ENCODE results near the gene GSE1. TPM values are rescaled to one million over a fixed set of nuclear protein-coding genes. Genes with fewer than 3 reads are reported as not detected.

Gene GSE1
- total and polyA plus RNA-seq, 9 of the 15 experiments (the other 6 are each of a cell fraction or from before 2014, with no cell fraction given): 12.2 to 244 (median 57.9) TPM

DNA sequence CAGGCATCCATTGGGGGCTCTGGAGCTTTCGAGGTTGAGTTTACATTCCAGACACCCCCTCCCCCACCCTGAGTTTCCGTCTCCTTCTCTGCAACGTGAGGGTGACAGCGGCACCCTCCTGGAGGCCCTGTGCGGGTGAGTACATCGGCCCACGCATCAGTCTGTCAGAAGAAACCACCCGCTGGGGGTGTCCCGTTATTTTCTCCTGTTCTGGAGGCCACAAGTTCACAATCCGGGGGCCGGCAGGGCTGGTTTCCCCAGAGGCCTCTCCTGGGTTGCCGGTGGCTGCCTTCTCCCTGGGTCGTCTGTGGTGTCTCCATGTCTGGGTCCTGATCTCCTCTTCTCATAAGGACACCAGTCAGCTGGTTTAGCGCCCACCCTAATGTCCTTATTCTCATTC is 35.7 kb downstream of the GSE1 start:
- 70% methylated on average over 14 of the region's 14 CpGs for WGBS (ENCODE audit: insufficient coverage, low coverage, missing lambda C conversion rate)
- in situ Hi-C loops (cut with MboI) (no loop called here), intact Hi-C loops (cut with micrococcal nuclease) (no loop called here)
- BruUV-seq (replicated peaks): no TSS peak
- TF ChIP-seq CCAR2 (IDR thresholded peaks at IDR 0.05; ENCODE audit: low read depth, low read length) (no peak), ZNF507 (tag; conservative IDR thresholded peaks at IDR 0.05) (no peak), ESRRA (IDR thresholded peaks at IDR 0.05; ENCODE audit: borderline replicate concordance, low read depth) (no peak), XRCC5 (IDR thresholded peaks at IDR 0.05; ENCODE audit: low read depth, low read length) (no peak), ZBED1 (IDR thresholded peaks at IDR 0.05) (no peak), ZNF174 (CRISPR knock-in tag; IDR thresholded peaks at IDR 0.05) (no peak), ZBTB1 (CRISPR knock-in tag; IDR thresholded peaks at IDR 0.05; ENCODE audit: borderline replicate concordance, low read depth) (no peak)
- TF ChIP-seq, protein P1, sequence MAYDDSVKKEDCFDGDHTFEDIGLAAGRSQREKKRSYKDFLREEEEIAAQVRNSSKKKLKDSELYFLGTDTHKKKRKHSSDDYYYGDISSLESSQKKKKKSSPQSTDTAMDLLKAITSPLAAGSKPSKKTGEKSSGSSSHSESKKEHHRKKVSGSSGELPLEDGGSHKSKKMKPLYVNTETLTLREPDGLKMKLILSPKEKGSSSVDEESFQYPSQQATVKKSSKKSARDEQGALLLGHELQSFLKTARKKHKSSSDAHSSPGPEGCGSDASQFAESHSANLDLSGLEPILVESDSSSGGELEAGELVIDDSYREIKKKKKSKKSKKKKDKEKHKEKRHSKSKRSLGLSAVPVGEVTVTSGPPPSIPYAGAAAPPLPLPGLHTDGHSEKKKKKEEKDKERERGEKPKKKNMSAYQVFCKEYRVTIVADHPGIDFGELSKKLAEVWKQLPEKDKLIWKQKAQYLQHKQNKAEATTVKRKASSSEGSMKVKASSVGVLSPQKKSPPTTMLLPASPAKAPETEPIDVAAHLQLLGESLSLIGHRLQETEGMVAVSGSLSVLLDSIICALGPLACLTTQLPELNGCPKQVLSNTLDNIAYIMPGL (CRISPR knock-in tag; IDR thresholded peaks at IDR 0.05): no peak
- H3K4me3 ChIP-seq: no peak overlapping the region
- H3K9ac ChIP-seq (ENCODE audit: insufficient read depth in 1 of 2, low read depth in 2 of 2, low read length in 2 of 2): no peak overlapping the region
- peaks cover 16% of the 10 kb centered on the region for H3K9me1 ChIP-seq (ENCODE audit: control insufficient read depth, insufficient read depth, low read length)
- H3K79me2 ChIP-seq (ENCODE audit: control insufficient read depth, insufficient read depth, low read length): peaks cover 81% of the 10 kb centered on the region
- no peak overlapping the region for H2AFZ ChIP-seq (ENCODE audit: low read depth, low read length)
- peaks cover 60% of the 10 kb centered on the region for H4K20me1 ChIP-seq (replicated peaks; ENCODE audit: control insufficient read depth, insufficient read depth, low read length)
- ChIA-PET CTCF (ENCODE audit: low intra/inter-chr PET ratio) (no interaction called here), POLR2A (interaction anchor here (0.7 to 2.0 kb wide), 3 partner anchors 10 to 41 kb away, joined by 3 to 9 read pairs (median 5); no protein-coding TSS in a partner anchor)
- no peak for FAIRE-seq
- ATAC-seq: no peak
- DNase-seq (ENCODE audit: extremely low read depth in 1 of 4, low spot score in 3 of 4): no peak
- no peak overlapping the region for H3K27ac ChIP-seq (ENCODE audit: extremely low read depth, low read depth, low read length)
- peaks cover 9 to 87% of the 10 kb centered on the region in 2 experiments; a peak in 4 of 5 replicates for H3K4me1 ChIP-seq (replicated peaks in 1 of 2; ENCODE audit: control insufficient read depth in 2 of 2, insufficient read depth in 2 of 2, low read length in 2 of 2)
- H3K36me3 ChIP-seq (ENCODE audit: control insufficient read depth, insufficient read depth, low read length): peaks cover 94% of the 10 kb centered on the region
- no peaks in the 10 kb centered on the region for H3K9me3 ChIP-seq (replicated peaks; ENCODE audit: control insufficient read depth, insufficient read depth, low read depth, low read length)
- H3K27me3 ChIP-seq (ENCODE audit: control insufficient read depth in 2 of 2, insufficient read depth in 2 of 2, low read length in 2 of 2): no peaks in the 10 kb centered on the region
- H3K4me2 ChIP-seq (ENCODE audit: insufficient read depth, low read length): no peak overlapping the region
